GM21786 (cell line): ENCODE results near the gene GAST.
A peak's percentile ranks its signal among the peaks of the same experiment; 100 is the strongest.
"Not testable (repeated sequence)": the region's sequence is repeated elsewhere in the genome, so short reads cannot be mapped to it uniquely, and the experiment has no call there.

Experiments used
- ATAC-seq: cut with Tn5 transposase; IDR thresholded peaks from one replicate; pipeline ENCODE4 v1.9.1; 2021; ENCODE audit not compliant: unreplicated experiment

The GAST gene, protein sequence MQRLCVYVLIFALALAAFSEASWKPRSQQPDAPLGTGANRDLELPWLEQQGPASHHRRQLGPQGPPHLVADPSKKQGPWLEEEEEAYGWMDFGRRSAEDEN

DNA sequence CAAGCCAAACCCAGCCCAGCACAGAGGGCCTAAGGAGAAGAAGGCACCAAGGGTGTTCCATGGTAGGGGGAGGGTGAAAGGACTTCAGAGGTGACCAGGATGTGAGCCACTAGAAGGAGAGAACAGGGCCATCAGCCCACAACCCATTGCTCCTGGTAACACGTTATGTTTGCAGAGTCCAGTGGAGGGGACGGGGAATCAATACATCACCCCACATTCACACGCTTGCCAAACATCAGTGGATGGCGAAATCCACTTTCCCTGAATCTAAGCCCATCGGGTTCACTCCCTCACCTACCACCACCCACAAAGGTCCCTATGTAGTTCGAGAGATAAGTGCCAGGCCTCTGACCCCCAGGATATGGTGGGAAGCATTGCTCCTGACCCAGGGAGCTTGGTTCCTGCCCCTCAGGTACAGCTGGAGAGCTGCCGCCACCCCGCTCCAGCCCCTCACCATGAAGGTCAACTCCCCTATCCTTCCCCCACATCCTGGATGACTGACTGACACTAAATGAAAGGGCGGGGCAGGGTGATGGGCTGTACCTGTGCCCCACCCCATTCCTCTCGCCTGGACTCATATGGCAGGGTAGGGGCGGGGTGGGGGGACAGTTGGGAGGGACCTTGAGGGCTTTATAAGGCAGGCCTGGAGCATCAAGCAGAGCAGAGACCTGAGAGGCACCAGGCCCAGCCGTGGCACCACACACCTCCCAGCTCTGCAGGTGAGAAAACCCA is at the start of gene GAST:
Gene GAST (plus strand): TSS at position 663 of the 732 bp plus-strand sequence. CDS start 3,106 bp downstream, outside the sequence.
- no peak for ATAC-seq

DNA sequence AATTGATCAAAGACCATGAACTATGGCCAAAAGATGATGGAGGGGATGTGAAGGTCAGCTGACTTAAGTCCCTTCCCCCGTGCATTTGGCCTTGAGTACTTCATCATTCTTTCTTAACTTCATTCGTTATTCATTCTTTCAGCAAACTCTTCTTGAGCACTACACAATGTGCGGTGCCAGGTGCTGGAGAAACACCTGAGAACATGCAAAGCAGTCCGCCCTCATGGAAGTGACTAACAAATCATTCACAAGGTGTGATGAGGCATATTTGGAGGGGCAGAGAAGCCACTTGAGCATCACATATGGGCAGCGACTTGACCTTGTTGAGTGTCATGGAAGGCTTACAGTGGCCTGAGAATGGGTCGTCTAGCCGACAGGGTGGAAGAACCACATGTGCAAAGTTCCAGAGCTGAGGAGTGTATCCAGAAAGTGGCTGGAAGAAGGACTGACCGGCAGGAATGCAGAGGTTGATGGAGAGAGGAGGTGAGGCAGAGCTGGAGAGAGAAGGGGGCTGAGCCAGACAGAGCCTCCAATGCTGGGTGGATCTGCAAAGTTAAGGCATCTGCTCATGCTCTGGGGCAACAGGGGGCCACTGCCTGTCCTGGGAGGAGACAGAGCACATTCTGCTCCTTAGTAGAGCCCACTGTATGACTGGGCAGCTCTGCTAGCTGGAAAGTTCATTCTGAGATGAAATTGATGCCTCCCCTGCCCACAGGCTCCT is 48.5 kb upstream of the GAST start:
- no peak for ATAC-seq

DNA sequence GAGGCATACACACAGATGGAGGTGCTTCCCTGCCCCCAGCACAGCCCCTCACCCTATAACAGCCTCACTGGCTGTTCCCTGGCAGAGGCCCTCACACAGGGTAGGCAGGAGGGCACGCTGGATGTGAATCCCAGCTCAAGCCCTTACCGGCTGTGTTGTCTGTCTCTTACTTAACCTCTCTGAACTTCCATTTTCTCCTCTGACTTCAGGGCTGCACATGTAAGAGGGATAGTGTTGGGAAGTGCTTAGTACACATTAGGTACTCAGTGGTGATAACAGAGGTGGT is 48.0 kb upstream of the GAST start:
- no peak for ATAC-seq

DNA sequence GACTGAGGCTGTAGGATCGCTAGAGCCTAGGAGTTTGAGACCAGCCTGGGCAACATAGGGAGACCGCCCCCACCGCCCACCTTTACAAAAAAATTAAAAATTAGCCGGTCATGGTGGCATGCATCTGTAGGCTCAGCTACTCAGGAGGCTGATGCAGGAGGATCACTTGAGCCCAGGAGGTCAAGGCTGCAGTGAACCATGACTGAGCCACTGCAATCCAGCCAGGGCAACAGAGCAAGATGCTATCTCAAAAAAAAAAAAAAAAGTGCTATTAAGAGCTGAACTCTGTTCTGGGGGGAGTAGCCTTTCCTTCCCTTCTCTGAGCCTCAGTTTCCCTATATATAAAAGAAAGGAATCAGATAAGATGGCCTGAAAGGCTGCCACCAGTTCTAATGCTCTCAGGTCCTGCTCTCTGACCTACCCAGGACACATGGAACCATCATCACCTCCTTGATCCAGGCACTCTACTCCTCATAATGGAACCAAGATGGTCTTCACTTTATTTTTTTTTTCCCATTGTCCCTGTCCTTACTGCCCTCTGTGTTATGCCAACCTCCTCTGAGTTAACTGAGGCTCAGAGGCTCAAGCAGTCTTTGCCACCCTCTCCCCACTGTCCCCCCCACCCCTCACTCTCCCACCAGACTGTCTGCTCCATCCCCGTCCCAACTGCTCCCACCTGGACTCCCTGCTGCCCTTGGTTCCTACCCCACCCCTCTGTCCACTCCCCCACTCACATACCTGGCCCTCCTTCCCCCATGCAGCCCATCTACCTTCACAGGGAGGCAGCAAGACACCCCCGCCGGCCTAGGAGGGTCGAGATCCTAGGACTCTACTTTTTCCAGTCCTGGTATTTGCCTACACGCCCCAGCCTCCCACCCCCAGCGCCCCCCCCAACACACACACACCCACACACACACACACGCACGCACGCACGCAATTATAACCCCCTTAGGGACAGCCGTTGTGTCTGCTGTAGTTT is 47.3 kb upstream of the GAST start:
- no peak for ATAC-seq

DNA sequence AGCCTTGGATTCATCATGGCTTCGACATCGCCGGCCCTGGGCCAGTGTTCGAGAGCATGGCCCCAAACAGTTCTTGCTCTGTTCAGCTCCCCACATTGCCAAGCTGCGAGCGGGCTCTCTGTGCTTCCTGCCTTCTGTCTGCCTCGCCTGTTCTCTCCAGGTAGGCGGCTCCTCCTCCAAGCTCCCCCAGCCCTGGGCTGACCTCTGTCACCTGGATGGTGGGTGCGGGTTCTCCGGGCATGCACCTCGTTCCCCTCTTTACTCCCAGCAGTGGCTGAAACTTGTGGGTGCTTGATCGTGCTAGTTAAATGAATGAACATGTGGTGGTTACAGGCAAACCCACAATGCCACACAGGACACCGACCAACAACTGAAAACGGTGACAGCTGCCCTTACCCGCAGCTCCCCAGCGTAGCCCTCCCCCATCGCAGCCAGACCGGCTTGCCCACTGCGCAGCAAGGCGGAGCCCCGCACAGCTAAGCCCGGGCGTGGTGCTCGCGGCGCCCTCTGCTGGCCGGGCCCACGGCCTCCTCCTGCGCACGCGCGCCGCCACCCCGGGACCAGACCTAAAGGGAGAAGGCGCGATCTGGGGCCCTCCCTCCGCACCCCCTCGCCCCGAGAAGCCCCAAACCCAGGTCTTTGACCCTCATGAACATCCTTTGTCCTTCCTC is 46.4 kb upstream of the GAST start:
- peak; percentile 56 for ATAC-seq

DNA sequence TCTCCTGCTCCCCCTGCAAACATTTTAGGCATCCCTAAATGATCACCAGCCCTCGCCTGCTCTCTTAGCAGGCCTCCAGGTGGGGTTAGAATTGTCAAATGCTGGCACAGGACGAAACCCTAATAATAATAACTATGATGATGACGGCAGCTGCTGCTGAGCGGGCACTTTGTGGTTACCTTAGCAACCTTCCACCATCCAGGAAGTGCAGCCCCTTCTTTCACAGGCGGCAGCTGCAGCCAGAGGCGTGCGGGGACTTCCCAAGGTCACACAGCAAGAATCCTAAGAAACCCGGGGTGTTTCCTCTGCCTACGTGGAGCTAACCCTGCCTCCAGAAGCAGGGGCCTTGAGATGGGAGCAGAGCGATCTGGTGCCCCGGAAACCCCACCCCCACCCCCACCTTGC is 45.9 kb upstream of the GAST start:
- peak; percentile 32 for ATAC-seq

DNA sequence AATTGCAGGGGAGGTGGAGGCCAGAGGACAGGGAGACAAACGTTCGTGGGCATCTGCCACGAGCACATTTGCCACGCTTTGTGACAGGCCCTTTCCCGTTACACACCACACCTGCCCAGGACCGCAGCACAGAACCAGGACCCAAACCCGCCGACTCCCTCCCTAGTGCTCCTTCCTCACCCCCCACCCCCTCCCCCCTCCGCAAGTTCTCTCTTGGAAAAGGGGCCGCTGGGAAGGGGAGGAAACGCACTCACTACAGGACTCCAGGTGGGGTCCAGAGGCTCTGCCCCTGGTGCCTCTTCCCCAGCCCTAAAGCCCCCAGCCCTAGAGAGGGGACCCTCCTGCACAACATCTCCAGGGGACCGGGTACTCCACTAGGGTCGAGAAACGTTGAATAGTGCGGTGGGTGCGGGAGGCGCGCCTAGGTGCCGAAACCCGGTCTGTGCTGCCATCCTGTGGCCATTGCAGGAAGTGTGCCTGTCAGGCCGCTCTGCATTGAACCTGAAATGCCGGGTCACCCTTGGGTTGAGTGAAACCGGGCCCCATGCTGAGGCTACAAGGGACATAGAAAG is 45.3 kb upstream of the GAST start:
- peak; percentile 38 for ATAC-seq

DNA sequence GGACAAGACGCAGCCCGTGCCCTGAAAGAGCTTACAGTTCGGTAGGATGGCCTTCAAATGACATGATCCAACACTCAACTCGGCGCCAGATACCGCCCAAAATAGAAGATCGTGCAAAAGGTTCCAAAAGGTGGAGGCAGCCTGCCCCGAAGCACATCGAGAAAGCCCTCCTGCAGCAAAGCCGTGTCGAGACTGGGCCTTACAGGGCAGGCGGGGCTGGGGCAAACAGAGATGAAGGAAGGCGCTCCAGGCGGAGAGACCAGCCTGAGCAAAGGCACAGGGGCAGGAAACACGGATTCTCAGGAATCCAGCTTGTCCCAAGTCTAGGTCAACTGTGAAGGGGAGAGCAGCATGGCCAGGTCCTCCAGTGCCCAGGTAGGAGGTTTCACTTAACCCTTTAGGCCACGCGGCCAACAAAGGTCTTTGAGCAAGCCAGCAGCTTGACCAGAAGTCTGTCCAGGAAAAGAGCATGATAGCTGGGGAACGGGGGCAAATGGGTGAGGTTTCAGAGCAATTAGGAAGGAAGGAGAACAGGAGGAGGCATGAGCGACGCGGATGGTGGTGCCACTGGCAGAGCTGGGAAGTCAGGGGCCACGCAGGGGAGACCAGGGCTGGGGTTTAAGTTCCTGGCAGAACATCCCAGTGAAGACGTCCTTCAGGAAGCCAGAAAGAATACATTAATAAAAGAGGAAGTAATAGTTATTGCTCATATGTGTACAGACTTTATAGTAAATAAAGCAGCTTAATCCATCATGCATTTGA is 44.7 kb upstream of the GAST start:
- ATAC-seq = no peak

DNA sequence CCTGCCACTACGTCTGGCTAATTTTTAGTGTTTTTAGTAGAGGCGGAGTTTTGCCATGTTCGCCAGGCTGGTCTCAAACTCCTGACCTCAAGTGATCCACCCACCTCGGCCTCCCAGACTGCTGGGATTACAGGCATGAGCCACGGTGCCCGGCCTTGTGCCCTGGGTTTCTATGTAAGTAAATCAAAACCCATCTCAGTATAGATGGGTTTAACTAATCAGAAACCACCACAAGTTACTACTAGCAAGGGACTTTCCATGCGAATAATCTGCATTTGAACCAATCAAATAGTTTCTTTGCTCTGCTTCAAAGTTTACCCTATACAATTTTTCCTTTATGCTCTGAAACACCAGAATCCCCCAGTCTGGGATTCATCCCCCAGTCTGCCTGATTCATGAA is 40.0 kb upstream of the GAST start:
- ATAC-seq = no peak

DNA sequence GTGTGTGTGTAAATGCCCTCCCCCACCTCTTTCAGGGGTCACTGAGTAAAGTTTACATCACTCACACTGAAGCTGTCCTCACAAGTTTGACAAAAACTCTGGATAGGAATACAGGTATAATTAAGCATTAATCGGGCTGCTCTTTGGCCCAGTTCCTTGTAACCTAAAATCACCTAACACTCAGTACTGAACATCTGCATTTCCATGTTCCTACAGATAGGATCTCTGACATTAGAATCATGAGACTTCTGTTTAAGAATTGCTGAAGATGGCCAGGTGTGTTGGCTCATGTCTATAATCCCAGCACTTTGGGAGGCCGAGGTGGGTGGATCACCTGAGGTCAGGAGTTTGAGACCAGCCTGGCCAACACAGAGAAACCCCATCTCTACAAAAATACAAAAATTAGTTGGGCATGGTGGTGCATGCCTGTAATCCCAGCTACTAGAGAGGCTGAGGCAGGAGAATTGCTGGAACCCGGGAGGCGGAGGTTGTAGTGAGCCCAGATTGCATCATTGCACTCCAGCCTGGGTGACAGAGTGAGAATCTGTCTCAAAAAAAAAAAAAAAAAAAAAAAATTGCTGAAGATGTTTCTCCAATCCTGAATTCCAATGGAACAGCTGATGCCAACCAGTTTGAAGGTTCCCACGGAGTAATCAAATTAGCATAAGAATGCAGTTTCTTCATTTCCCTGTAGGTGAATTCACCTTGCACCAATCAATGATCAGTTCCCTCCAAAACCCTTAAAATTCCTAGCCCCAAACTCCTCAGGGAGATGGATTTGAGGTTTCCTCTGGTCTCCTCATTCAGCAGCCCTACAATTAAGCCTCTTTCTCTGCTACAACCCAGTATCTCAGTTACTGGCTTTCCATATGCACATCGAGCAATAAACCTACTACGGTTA is 36.7 kb upstream of the GAST start:
- not testable (repeated sequence) for ATAC-seq

DNA sequence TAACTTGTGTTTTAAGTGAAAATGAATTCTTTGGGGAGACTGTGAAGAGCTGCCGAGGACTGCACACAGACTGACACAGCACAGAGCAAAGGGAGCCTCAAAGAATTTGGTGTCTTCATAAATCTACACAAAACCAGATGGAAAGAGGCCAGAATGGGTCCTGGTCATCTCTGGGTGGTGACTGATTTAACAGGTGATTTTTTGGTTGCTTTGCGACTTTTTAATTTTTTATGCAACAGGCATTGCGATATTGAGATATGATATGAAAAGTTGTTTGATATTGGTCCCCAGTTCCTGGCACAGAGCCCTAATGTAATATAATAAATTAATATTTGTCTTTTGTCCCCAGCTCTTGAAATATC is 36.1 kb upstream of the GAST start:
- no peak for ATAC-seq

DNA sequence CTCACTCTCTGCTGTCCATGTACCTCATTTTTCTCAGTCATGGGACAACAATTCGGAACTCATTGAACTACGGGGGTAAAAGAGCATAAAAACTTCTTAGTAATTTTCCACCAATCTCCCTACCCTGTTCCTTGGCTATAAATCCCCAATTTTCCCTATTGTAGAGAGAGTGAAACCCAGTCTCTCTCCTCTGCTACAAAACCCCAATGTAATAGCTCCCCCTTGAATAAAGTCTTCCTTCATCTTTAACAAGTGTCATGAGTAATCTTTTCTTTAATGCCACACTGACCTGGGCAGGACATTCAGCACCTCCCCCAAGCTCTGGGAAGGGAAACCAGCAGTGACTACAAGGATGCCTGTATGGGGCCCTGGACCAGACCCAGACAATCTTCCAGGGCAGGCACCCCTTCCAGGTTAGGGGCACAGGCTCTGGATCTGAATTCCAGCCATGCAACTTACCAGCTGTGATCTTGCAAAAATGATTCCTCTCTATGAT is 33.7 kb upstream of the GAST start:
- no peak for ATAC-seq

DNA sequence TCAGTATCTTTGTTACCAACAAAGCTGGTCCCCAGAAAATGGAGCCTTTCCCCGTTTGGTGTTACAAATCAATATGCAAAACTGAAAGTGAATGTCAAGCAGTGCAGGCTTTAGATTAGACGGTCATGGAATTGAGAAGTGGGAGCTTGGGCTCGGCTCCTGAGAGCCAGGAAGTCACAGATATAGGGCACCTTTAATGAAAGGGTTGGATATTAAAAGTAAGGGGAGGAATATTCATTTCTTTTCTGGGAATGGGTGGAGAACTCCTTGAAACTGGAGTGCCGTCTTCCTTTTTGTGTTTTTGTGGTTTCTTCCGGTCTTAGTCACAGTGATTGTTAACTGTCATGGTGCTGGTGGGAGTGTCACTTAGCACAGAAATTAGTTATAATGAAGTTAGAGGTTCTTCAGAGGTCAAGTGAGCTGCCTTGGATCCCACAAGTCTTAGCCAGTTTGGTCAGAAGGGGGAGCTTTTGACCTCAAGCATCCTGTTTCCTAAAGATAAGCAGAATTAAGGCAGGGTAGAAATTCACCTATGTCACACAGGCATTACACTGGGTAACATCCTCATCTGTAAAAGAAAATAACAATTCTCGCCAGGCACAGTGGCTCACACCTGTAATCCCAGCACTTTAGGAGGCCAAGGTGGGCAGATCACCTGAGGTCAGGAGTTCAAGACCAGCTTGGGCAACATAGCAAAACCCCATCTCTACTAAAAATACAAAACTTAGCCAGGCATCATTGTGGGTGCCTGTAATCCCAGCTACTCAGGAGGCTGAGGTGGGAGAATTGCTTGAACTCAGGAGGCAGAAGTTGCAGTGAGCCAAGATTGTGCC is 33.0 kb upstream of the GAST start:
- no peak for ATAC-seq

DNA sequence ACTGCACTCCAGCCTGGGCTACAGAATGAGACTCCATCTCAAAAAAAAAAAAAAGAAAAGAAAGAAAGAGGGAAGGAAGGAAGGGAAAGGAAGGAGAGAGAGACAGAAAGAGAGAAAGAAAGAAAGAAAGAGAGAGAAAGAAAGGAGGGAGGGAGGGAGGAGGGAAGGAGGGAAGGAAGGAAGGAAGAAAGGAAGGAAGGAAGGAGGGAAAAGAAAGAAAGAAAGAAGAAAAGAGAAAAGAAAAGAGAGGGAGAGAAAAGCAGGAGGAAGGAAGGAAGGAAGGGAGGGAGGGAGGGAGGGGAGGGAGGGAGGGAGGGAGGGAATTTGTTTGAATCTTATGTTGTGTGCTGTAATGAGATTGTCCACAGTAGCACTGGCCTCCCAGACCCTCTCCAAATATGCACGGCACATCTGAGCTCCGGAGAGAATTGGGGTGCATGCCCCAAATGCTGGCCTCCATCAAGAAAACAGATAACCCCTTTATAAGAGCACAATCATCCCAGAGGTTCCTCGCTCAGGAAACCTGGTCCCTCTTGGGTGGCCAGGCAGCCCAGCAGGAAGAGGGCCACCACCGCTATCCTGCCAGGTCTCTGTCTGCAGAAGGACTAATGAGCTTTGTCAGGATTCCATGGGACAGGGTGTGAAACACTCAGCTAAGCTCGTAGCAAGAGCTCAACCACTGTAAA is 32.2 kb upstream of the GAST start:
- ATAC-seq = no peak

DNA sequence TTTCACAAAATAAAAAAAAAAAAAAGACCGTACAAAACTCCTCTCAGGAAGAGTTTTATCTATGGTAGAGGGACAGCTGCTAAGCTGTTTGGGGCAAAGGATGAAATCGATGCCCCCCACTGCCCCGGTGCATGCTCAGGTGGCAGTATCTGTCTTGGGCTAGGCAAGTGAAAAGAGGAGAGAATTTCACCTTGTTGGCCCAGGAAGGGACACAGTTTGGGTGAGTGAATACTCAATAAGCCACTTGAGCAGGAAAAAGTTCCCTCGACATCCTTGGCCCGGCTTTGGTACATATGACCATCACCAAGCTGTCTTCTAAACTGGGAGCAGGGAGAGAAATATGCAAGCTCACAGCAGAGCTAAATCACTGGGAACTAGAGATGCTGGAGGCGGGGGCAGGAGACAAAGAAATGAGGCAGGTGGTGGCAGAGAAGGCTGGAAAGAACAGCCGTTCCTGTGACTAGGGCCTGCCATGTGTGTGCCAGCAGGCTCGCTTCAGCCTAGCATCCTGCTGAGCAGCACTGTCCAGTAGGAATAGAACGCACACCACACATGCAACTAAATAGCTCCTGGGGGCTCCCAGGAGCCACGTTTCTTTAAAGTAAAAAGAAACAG is 31.6 kb upstream of the GAST start:
- ATAC-seq = no peak

DNA sequence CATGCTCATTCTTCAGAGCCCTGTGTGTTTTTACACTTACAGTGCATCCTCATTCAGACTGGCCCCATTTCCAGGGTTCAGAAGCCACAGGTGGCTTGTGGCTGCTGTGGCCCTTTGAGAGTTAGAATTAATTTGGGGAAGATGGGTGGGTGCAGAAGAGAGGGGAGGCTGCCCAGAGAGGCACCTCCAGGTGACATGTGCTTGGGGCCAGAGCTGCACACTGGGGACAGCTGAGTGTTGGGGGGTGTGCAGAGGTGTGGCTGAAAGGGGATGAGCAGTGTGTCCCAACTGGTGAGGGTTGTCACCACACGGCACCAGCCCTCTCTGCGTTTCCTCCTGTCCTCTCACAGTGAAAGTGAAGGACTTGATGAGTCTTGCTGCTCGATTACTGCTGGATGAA is 30.4 kb upstream of the GAST start:
- no peak for ATAC-seq

DNA sequence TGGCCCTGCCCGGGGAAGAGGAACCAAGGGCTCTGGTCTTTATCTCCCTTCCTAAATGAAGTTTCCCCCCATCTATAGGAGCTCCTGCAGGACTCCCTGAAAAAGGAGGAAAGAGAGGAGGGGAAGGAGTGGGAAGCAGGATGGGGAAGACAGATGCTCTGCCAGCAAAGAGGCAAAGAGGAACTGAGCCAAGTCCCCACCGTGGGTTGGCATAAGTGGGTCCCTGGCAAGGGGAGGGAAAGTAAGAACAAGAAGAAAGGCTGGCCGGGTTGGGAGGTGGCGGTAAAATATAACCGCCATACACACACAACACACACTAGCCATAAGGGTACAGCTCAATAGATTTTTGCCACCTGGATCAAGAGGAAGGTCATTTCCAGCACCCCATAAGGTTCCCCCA is 29.5 kb upstream of the GAST start:
- no peak for ATAC-seq
